Neuronal stem cell (in vitro differentiated cells): Measurements from ENCODE around the gene MED13L.

Experiments
- DNase-seq: peaks from one replicate; pipeline ENCODE4 v3.0.0-alpha.2; 2013; ENCODE audit warnings: low spot score
- H2AFZ ChIP-seq: one replicate; pipeline ENCODE4 v1.6.1; 2013; ENCODE audit warnings: mild to moderate bottlenecking, low read length, inconsistent platforms
- H2AK5ac ChIP-seq: 2 replicates; pipeline ENCODE4 v1.6.1; 2013; ENCODE audit warnings: low read depth, mild to moderate bottlenecking, inconsistent platforms, low read length, moderate library complexity, mixed read lengths
- H2BK120ac ChIP-seq: 2 replicates; pipeline ENCODE4 v1.6.1; 2013; ENCODE audit warnings: low read depth, mild to moderate bottlenecking, inconsistent platforms, low read length, moderate library complexity, mixed read lengths
- H2BK12ac ChIP-seq: one replicate; pipeline ENCODE4 v1.6.1; 2013; ENCODE audit warnings: low read length, inconsistent platforms
- H2BK15ac ChIP-seq: 2 replicates; pipeline ENCODE4 v1.6.1; 2013; ENCODE audit warnings: mild to moderate bottlenecking, low read length, inconsistent platforms, mixed read lengths
- H2BK5ac ChIP-seq: one replicate; pipeline ENCODE4 v1.6.1; 2013; ENCODE audit warnings: inconsistent platforms, mild to moderate bottlenecking, low read length, moderate library complexity
- H3K14ac ChIP-seq: one replicate; pipeline ENCODE4 v1.6.1; 2013; ENCODE audit warnings: low read length, inconsistent platforms
- H3K18ac ChIP-seq: 2 replicates; pipeline ENCODE4 v1.6.1; 2013; ENCODE audit warnings: low read length, inconsistent platforms
- H3K23ac ChIP-seq: 2 replicates; pipeline ENCODE4 v1.6.1; 2013; ENCODE audit warnings: low read depth, mild to moderate bottlenecking, mixed read lengths, low read length, inconsistent platforms; ENCODE audit not compliant: poor library complexity
- H3K27ac ChIP-seq: replicated peaks from 3 replicates; pipeline ENCODE4 v1.5.1; 2013; ENCODE audit warnings: low read length, inconsistent platforms
- H3K27me3 ChIP-seq, 3 experiments: 2 replicates each; pipeline ENCODE4 v1.6.1; 2013; ENCODE audit warnings: low read length in 3 of 3, mild to moderate bottlenecking in 2 of 3, inconsistent platforms in 1 of 3, low read depth in 1 of 3, mixed read lengths in 1 of 3, moderate library complexity in 1 of 3; ENCODE audit not compliant: control insufficient read depth in 3 of 3, insufficient read depth in 3 of 3
- H3K36me3 ChIP-seq, 2 donors: replicated peaks in 1 of 2; 2 replicates each; pipeline ENCODE4 v1.6.1; 2013; ENCODE audit warnings: low read length in 2 of 2; ENCODE audit not compliant: control insufficient read depth in 2 of 2, insufficient read depth in 2 of 2
- H3K4ac ChIP-seq: 2 replicates; pipeline ENCODE4 v1.6.1; 2013; ENCODE audit warnings: inconsistent platforms, mild to moderate bottlenecking, low read length, moderate library complexity
- H3K4me1 ChIP-seq, 2 donors: 1 replicate in 1 of 2; 2 replicates in 1 of 2; pipeline ENCODE4 v1.6.1; 2013; ENCODE audit warnings: low read length in 2 of 2, low read depth in 1 of 2; ENCODE audit not compliant: control insufficient read depth in 2 of 2, insufficient read depth in 1 of 2
- H3K4me2 ChIP-seq: one replicate; pipeline ENCODE4 v1.6.1; 2013; ENCODE audit warnings: mild to moderate bottlenecking, low read length, inconsistent platforms; ENCODE audit not compliant: insufficient read depth, poor library complexity, severe bottlenecking
- H3K4me3 ChIP-seq, 2 donors: 2 replicates each; pipeline ENCODE4 v1.5.1; 2013; ENCODE audit warnings: low read length in 2 of 2, mild to moderate bottlenecking in 2 of 2, inconsistent platforms in 1 of 2, moderate library complexity in 1 of 2
- H3K79me1 ChIP-seq: one replicate; pipeline ENCODE4 v1.6.1; 2013; ENCODE audit warnings: low read depth, mild to moderate bottlenecking, inconsistent platforms, low read length, moderate library complexity
- H3K9ac ChIP-seq: one replicate; pipeline ENCODE4 v1.6.1; 2013; ENCODE audit warnings: mild to moderate bottlenecking, low read depth, low read length, inconsistent platforms; ENCODE audit not compliant: poor library complexity
- H3K9me3 ChIP-seq, 2 donors: replicated peaks in 1 of 2; 2 replicates each; pipeline versions ENCODE3 to v1.6.1; 2013; ENCODE audit warnings: low read length in 2 of 2, mild to moderate bottlenecking in 2 of 2, inconsistent platforms in 1 of 2, low read depth in 1 of 2, mixed read lengths in 1 of 2, moderate library complexity in 1 of 2; ENCODE audit not compliant: control insufficient read depth in 2 of 2, insufficient read depth in 1 of 2
- H4K8ac ChIP-seq: one replicate; pipeline ENCODE4 v1.6.1; 2013; ENCODE audit warnings: low read depth, mild to moderate bottlenecking, inconsistent platforms, low read length, moderate library complexity
- H4K91ac ChIP-seq: one replicate; pipeline ENCODE4 v1.6.1; 2013; ENCODE audit warnings: low read length, low read depth, mild to moderate bottlenecking, inconsistent platforms; ENCODE audit not compliant: poor library complexity
- WGBS, 2 donors: extraction: QIAGEN DNeasy Blood & Tissue Kit; methylation state at CpG; one replicate each; pipeline ENCODE4 v1.1.7; 2013; ENCODE audit warnings: missing lambda C conversion rate in 2 of 2, mixed read lengths in 1 of 2; ENCODE audit not compliant: insufficient read length in 2 of 2, insufficient replicate concordance in 1 of 2; ENCODE audit errors: extremely low coverage in 2 of 2; 5-methylcytosine and 5-hydroxymethylcytosine counted together

Gene MED13L

DNA sequence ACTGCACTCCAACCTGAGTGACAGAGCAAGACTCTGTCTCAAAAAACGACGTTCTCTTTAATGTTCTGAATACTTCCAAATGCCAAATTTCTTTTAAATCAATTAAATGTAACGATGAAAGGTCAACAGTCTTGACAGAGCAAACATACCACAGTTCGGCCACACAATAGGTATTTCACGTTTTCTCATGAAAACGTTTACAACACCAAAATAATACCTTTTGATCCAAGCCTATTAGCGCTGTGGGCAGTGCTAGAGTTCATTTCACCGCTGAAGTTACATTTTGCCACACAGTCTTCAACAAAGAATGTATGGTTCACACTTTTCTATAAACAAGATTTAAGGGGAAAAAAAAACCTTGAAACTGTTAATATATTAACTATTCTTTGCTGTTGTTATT is 122.1 kb downstream of the MED13L start:
- Histone ChIP-seq H3K14ac (no peak overlapping the region), H3K27ac (no peak overlapping the region), H2BK15ac (no peak overlapping the region), H4K91ac (no peak overlapping the region), H3K4me3 (no peak overlapping the region), H3K27me3 (no peaks in the 10 kb centered on the region), H3K4me1 (peaks cover 13 to 16% of the 10 kb centered on the region in 2 donors), H4K8ac (no peak overlapping the region), H3K23ac (no peak overlapping the region), H3K36me3 (no peaks in the 10 kb centered on the region), H3K4me2 (no peak overlapping the region), H3K9ac (no peak overlapping the region), H2AFZ (no peak overlapping the region), H3K9me3 (no peaks in the 10 kb centered on the region), H3K79me1 (peaks cover 2% of the 10 kb centered on the region), H2BK5ac (no peak overlapping the region), H2BK12ac (no peak overlapping the region), H2BK120ac (no peak overlapping the region), H2AK5ac (no peak overlapping the region), H3K18ac (no peak overlapping the region), H3K4ac (no peak overlapping the region)
- no peak for DNase-seq
- no CpG with 5 or more reads among the region's 8 CpGs for WGBS, 2 donors

DNA sequence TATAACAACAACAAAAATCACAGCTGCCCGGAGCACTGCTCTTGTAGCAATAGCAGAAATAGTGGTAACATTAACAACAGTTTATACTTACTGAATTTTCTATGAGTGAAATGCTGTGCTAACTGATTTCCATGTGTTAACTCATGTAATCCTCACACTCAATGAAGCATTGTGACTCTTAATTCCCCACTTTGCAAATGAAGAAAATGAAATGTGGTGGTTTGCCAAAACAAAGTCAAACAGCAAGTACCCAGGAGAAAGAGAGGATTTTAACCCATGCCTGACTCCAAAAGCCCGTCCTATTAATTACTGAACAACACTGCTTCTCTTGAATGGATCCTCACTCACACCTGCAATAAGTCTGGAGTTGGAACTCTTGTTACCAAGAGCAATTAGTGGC is 123.5 kb downstream of the MED13L start:
- Histone ChIP-seq H3K9me3 (no peaks in the 10 kb centered on the region), H3K4me2 (no peak overlapping the region), H2AFZ (no peak overlapping the region), H3K79me1 (peaks cover 2% of the 10 kb centered on the region), H3K27me3 (no peaks in the 10 kb centered on the region), H3K36me3 (no peaks in the 10 kb centered on the region), H2BK5ac (no peak overlapping the region), H3K9ac (no peak overlapping the region), H2BK12ac (no peak overlapping the region), H3K14ac (no peak overlapping the region), H3K18ac (no peak overlapping the region), H3K27ac (peak overlapping the region; percentile 35), H3K23ac (no peak overlapping the region), H3K4me3 (no peak overlapping the region), H3K4ac (no peak overlapping the region), H4K91ac (no peak overlapping the region), H2BK120ac (no peak overlapping the region), H2BK15ac (no peak overlapping the region), H3K4me1 (peaks cover 16% of the 10 kb centered on the region in 2 donors), H2AK5ac (no peak overlapping the region), H4K8ac (no peak overlapping the region)
- DNase-seq, result peak; percentile 31
- WGBS, 2 donors, result no CpG with 5 or more reads among the region's 2 CpGs

DNA sequence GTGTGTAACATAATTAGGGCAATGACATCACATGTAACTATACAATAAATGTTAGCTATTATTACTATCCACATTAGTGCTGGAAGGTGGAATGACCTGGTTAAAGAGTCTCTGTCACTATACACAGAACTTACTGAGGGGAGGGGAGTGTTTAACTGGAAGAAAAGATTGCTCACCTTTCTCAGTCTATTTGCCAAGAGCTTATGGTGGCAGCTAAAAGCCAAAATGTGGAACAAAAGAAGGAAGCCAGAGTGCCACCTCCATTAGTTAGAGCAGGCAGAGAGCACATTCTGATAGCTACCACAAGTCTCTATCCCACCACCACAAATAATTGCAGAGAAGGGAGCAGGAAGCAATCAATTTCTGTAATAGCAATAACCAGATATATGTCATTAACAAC is 124.4 kb downstream of the MED13L start:
- no peak overlapping the region for H3K14ac ChIP-seq
- H3K4me3 ChIP-seq, result no peak overlapping the region
- no peak overlapping the region for H3K9ac ChIP-seq
- no peak overlapping the region for H2BK5ac ChIP-seq
- no peak overlapping the region for H2AK5ac ChIP-seq
- no peak overlapping the region for H2AFZ ChIP-seq
- H3K4me2 ChIP-seq, result no peak overlapping the region
- no peaks in the 10 kb centered on the region for H3K27me3 ChIP-seq
- peaks cover 2% of the 10 kb centered on the region for H3K79me1 ChIP-seq
- H3K4ac ChIP-seq, result no peak overlapping the region
- peaks cover 16% of the 10 kb centered on the region in 2 donors for H3K4me1 ChIP-seq
- H2BK120ac ChIP-seq, result no peak overlapping the region
- H3K9me3 ChIP-seq, result no peaks in the 10 kb centered on the region
- H3K27ac ChIP-seq, result no peak overlapping the region
- no peak overlapping the region for H2BK12ac ChIP-seq
- no peak overlapping the region for H4K8ac ChIP-seq
- DNase-seq, result no peak
- no peak overlapping the region for H4K91ac ChIP-seq
- no peak overlapping the region for H3K23ac ChIP-seq
- no peak overlapping the region for H2BK15ac ChIP-seq
- no peaks in the 10 kb centered on the region for H3K36me3 ChIP-seq
- no peak overlapping the region for H3K18ac ChIP-seq

DNA sequence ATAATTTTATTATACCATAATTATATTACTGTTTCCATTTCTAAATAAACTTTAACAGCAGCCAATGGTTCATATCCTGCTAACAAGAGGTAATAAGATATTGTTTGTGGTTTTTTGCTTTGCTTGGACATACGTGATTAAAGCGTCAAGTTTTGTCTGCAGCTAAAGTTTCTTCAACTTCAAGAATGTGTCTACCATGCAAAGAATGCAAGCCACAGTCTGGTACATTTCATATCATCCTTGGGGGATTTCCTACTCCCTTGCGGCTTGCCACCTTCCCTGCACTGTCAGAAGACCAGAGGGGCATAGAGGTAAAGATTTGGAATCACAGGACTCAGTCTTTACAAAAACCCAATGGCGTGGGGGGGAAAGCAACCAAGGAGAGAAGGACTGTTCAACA is 125.2 kb downstream of the MED13L start:
- H2AFZ ChIP-seq, result no peak overlapping the region
- H3K18ac ChIP-seq, result no peak overlapping the region
- H3K27ac ChIP-seq, result no peak overlapping the region
- H3K4me2 ChIP-seq, result no peak overlapping the region
- H4K8ac ChIP-seq, result no peak overlapping the region
- no peaks in the 10 kb centered on the region for H3K27me3 ChIP-seq
- H2BK5ac ChIP-seq, result no peak overlapping the region
- H2BK120ac ChIP-seq, result no peak overlapping the region
- DNase-seq, result no peak
- no peak overlapping the region for H3K4me3 ChIP-seq
- no peak overlapping the region for H2BK15ac ChIP-seq
- no peak overlapping the region for H3K14ac ChIP-seq
- no peak overlapping the region for H4K91ac ChIP-seq
- H2AK5ac ChIP-seq, result no peak overlapping the region
- no peaks in the 10 kb centered on the region for H3K9me3 ChIP-seq
- H3K36me3 ChIP-seq, result no peaks in the 10 kb centered on the region
- no peak overlapping the region for H2BK12ac ChIP-seq
- no peak overlapping the region for H3K23ac ChIP-seq
- H3K4me1 ChIP-seq, result peaks cover 16% of the 10 kb centered on the region in 2 donors
- no peak overlapping the region for H3K9ac ChIP-seq
- H3K4ac ChIP-seq, result no peak overlapping the region
- H3K79me1 ChIP-seq, result peaks cover 2% of the 10 kb centered on the region
- no CpG with 5 or more reads among the region's 4 CpGs for WGBS, 2 donors
